ENCODE results near the gene NBPF11.
"Not testable (repeated sequence)": the region's sequence is repeated elsewhere in the genome, so short reads cannot be mapped to it uniquely, and the experiment has no call there.

Gene NBPF11

DNA sequence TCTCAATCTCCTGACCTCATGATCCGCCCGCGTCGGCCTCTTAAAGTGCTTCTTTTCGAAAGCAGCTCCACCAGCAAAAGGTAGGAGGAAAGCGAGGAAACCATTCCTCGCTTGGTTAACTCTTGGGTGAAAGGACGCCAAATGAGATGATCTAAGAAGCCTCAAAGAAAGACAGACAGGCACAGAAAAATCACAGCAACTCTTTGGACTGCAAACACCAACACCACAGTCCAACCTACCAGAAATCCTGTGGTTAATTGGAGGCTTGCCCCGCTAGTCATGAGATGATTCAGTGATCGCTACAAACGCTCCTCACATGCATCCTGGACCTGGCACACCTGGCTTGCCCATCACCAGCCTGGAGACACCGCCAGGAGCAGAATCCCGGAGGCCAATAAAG lies 1.1 kb downstream of the NBPF11 start:
- not testable (repeated sequence) for DNase-seq

DNA sequence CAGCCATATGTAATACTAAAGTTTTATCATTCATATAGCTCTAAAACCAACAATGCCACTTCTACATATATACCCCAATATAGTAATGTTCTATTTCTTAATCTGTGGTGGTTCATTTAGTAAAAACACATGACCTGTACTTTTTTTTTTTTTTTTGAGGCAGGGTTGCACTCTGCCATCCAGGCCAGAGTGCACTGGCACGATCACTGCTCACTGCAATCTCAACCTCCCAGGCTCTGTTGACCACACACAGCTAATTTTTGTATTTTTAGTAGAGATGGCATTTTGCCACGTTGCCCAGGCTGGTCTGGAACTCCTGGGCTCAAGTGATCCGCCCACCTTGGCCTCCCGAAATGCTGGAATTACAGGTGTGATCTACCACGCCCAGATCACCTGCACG lies 2.1 kb downstream of the NBPF11 start:
- DNase-seq, result not testable (repeated sequence)

DNA sequence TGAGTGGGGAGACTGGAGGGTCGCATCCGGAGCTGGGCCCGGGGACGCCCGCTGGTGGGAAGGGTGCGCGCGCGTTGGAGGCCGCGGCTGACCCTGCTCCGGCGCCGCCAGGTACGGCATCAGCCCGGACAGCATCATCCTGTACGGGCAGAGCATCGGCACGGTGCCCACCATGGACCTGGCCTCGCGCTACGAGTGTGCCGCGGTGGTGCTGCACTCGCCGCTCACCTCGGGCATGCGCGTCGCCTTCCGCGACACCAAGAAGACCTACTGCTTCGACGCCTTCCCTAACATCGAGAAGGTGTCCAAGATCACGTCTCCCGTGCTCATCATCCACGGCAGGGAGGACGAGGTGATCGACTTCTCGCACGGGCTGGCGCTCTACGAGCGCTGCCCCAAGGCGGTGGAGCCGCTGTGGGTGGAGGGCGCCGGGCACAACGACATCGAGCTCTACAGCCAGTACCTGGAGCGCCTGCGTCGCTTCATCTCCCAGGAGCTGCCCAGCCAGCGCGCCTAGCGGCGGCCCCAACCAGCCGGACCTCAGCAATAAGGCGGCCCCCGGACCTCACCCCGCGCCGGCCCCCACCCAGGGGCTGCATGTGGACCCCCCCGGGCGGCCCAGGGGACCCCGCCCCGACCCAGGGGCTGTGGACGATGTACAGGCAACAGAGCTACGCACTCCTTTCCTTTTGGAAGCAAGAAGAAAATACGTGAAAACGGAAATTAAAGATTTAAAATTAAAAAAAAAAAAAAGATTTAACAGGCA lies 2.8 kb downstream of the NBPF11 start:
- DNase-seq, result not testable (repeated sequence)

DNA sequence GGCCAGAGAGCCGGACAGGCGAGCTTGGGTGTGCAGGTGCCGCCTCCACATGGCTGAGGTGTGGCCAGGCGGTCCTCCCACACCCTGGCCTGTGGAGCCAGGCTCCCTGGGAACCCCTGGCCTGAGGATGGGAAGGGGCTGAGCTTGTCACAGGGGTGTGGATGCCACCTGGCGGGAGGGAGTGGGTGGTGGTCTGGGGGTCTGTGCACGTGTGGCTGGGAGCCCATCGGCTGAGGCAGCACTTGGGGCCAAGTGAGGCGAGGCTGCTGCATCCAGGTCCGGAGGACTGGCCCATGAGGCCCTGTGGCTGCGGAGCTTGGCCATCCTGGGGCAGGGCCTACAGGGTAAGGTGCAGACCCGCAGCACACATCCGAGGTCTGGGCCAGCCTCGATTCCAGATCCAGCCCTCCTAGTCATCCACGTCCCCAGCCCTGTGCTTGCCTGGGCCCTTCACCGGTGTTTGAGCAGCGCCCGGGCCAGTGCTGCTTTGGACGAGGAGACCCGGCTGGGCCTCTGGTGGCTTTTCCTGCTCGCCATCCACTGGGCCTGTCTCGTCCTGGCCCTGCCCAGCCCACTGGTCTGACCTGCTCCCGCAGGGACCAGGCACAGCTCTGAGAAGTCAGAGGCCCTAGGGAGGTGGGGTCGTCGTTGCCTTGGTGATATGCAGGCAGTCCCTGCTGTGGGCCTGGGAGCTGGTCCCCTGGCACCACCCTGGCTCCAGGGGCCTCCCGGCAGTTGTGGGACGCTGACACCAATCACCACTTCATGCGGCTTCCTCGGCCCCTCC lies 4.8 kb downstream of the NBPF11 start:
- DNase-seq, result not testable (repeated sequence)

DNA sequence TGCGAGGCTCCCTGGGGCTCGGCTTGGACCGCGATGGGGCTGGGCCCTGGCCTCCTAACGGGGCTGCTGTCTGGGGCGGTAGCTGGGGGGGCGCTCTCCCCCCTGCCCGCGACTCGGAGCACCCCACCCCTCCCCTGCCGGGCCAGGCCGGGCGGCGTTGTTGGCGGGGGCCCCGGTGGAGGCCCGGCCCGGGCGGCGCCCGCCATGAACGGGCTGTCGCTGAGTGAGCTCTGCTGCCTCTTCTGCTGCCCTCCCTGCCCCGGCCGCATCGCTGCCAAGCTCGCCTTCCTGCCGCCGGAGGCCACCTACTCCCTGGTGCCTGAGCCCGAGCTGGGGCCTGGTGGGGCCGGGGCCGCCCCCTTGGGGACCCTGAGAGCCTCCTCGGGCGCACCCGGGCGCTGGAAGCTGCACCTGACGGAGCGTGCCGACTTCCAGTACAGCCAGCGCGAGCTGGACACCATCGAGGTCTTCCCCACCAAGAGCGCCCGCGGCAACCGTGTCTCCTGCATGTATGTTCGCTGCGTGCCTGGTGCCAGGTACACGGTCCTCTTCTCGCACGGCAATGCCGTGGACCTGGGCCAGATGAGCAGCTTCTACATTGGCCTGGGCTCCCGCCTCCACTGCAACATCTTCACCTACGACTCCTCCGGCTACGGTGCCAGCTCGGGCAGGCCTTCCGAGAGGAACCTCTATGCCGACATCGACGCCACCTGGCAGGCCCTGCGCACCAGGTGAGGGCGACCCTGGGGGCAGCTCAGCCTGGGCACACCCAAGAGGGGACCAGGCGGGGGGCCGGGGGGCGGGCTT lies 5.7 kb downstream of the NBPF11 start:
- DNase-seq, result not testable (repeated sequence)

DNA sequence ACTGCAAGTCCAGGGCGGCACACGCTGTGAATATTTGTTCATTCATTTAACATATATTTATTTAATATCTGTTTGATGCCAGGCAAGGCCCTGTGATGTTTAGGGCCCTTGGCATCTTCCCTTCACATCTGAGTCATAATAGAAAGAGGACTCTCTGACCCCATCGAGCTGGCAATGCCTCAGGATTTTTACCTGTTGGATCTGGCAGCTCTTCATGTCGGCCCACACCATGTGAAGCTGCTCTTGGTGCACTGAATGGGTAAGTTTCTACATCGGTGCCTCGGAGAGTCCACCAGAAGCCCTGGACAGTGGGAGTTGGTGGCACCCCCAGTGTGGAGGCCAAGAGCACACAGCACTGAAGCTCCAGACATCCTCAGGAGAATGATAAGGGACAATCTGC lies 8.9 kb downstream of the NBPF11 start:
- DNase-seq, result not testable (repeated sequence)

DNA sequence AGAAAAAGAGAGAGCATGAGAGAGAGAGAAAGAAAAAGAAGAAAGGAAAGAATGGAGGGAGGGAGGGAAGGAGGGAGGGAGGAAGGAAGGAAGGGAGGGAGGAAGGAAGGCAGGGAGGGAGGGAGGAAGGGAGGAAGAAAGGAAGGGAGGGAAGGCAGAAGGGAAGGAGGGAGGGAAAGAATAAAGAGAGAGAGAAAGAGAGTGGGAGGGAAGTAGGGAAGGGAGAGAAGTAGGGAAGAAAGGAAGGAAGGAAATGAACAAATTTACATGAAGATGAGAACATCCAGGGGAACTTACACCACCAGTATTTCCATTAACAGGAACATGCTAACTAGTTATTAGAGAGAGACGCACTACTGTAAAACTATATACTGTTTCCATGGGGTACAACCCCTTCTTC lies 10.1 kb downstream of the NBPF11 start:
- not testable (repeated sequence) for DNase-seq

DNA sequence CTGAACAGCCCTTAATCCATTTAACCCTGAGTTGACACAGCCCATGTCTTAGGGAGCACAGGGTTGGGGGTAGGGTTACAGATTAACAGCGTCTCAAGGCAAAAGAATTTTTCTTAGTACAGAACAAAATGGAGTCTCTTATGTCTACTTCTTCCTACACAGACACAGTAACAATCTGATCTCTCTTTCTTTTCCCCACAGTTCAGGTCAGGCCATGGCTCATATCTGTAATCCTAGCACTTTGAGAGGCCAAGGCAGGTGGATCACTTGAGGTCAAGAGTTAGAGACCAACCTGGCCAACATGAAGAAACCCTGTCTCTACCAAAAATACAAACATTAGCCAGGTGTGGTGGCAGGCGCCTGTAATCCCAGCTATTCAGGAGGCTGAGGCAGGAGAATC lies 13.5 kb downstream of the NBPF11 start:
- DNase-seq, result not testable (repeated sequence)

DNA sequence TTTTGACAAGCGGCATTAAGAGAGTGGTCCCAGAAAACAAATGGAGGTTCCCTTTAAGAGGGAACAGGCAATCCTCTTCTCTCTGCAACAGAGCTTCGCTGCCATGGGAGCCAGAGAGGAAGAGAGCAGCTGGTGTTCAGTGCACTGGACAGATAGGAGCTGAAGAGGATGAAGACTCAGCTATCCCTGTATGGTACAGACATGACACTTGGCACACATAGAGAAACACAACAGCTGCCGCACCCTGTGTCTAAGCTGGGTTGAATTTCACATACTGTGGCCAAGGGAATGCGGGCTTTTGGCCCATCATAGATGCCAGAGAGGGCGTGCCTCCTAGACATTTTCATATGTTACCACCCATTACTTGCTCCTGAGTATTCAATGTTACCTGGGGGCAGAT lies 29.7 kb downstream of the NBPF11 start:
- not testable (repeated sequence) for DNase-seq

DNA sequence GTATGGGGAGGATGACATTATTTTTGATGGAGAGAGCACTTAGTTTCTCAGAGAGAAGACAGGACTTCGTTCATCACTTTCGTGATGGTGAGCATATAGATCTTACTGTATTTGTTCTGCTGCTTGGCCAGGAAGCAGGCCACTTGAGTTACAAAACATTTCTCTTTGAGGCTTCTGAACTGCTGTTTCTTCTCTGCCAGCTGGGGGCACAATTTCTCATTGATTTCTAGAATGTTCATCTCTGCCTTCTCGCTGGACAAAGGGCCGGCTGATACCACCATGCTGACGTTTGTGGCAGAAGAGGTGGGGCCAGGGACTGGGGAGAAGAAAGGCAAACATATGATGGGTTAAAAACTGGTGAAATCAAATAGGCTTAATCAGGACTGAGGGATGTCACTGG lies 31.7 kb downstream of the NBPF11 start:
- DNase-seq, result peak in 4 of 51 donors; percentile 0 to 7 (median 5)

DNA sequence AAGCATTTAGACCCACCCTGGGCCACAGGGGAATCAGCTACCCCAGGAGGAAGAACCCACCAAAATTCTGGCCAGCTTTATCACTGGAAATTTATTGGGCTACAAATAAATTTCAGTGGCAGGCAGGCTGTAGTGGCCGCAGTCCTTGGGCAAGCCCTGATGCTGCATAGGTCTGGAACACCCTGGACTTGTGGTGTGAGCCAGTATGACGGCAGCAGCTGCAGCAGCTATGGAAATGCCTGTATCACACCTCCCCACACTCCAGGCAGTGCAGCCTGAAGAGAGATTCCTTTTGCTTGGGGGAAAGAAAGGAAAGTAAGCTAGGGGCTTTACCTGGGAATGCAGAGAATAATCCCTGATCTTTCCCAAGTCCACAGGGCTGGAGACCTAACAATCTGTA lies 56.3 kb downstream of the NBPF11 start:
- DNase-seq, result not testable (repeated sequence)

DNA sequence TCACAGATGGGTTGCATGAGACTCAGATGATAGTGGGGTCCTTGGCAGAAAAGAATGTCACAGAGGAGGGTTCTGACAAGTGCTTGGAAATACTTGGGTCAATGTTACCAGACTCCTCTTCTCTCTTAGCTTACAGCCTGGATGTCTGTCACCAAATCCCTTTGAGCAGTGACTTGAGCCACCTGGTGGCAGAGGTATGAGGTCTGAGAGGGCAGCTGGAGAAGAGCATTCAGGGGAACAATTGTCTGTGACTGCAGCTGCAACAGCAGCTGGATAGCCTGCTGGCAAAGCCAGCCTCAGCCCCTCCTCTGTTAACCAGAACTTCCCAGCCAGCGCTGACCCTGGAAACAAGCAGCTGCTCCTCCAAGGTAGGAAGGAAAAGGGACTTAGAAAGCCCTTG lies 65.9 kb downstream of the NBPF11 start:
- DNase-seq, result not testable (repeated sequence)

DNA sequence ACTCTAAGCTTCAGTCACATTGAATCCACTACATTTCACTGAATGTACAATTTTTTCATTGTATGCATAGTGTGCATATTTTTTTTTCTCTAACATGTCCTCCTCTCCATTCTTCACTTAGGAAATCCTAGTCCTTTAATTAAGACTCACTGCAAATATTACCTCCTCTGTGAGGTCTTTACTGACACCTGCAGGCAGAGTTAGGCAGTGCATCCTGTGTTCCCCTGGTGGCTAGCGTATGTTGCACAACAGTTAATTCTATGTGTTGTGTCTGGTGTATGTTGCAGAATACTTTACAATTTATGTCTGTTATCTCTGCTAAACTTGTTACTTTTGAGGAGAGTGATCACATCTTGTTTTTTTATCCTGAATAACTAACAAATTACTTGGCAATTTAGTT lies 70.9 kb downstream of the NBPF11 start:
- not testable (repeated sequence) for DNase-seq

DNA sequence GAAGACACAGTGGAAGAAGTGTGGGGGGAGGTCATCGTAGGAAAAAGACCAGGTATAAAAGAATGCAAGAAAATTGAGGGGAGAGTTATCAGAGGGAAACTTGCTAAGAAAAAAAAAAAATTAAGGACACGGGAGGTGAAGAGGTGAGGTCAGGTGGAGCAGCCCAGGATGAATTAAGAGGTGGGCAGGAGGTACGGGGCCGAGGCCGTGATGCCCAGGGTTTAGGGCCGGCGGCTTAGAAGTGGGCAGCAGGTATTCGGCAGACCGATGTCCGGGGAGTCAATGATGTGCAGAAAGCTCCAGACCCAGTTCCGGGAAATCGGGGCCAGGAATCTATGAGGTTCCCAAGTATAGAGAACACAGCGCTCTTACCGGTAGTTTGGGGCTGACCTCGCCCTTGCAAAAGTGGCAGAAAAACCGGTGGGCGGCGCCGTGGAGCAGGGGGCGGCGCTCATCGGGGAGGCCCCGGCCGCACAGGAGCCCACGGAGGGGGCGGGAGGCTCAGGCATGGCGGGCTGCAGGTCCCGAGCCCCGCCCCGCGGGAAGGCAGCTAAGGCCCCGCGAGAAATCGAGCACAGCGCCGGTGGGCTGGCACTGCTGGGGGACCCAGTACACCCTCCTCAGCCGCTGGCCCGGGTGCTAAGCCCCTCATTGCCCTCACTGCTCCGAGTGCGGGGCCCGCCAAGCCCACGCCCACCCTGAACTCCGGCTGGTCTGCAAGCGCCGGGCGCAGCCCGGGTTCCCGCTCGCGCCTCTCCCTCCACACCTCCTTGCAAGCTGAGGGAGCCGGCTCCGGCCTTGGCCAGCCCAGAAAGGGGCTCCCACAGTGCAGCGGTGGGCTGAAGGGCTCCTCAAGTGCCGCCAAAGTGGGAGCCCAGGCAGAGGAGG lies 73.2 kb downstream of the NBPF11 start:
- DNase-seq, result not testable (repeated sequence)

DNA sequence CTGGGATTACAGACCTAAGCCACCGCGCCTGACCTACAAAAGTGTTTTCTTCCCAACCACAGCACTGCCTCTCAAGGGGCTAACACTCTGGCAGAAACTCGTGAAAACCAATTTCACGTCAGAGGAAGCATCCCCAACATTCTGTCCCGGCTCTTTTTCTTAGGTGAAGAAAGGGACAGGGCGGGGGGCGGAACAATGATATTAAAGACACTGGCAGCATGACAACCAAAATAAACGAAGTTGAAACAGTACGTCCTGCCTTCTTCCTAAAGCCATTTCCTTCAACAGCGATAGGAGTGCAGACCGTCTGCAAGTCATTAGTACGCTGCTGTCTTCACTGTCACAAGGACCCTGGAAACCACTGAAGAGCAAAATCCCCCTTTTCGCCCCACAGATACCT lies 74.0 kb downstream of the NBPF11 start:
- not testable (repeated sequence) for DNase-seq

DNA sequence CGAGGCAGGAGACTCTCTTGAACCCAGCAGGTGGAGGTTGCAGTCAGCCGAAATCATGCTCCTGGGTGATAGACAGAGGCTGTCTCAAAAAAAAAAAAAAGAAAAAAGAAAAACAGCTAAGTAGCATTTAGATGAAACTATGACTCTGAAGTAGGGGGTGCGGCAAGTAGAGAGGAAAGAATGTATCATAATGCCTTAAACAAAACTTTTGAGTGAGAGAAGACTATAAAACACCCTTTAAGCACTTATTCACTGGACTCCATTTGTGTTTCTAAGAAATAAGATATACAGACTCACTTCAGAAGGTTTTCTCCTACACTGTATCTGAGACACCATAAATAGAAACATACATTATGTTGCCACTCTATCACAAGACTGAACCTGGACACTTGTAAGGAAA lies 74.6 kb downstream of the NBPF11 start:
- not testable (repeated sequence) for DNase-seq

DNA sequence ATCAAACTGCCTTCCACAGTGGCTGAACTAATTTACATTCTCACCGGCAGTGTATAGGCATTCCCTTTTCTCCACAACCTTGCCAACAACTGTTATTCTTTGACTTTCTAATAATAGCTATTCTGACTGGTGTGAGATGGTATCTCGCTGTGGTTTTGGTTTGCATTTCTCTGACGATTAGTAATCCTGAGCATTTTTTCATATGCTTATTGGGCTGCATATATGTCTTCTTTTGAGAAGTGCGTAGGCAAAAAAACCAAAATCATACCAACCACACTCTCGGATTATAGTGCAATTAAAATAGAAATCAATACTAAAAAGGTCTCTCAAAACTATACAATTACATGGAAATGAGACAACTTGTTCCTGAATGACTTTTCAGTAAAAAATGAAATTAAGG lies 78.7 kb downstream of the NBPF11 start:
- DNase-seq, result not testable (repeated sequence)

DNA sequence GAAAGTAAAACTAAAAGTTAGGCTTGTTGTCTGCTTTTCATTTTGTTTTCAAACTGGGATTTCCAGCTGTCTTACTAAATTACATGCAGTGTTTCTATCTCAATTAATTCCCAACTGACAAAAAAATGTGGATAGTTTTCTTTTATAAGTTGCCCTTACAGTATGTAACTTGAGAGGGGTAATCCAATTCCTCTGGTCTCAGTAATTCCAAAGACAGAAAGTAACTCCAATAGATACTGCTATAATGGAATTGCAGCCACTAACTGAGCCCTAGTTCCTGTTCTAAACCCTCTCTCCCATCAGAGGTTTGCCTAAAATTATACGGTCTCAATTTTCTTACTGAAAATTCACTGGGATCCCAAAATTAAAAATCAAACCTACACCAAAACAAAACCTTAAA lies 83.5 kb downstream of the NBPF11 start:
- DNase-seq, result not testable (repeated sequence)

DNA sequence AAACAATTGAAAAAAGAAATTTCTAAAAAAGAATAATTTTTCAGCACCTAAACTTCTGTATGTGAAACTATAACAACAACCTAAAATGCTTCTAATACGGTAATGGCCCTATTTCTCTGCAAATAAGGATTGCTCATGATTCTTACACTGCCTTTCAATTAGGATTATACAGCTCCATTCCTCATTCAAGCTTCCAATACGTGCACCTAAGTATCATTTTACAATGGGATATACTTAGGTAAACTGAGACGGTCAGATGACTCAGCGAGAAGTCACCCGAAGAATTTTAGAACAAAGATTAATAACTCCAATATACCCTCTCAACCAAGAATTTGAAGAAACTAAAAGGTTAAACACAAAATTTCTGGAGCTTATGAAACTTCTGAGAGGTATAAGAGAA lies 83.9 kb downstream of the NBPF11 start:
- not testable (repeated sequence) for DNase-seq

DNA sequence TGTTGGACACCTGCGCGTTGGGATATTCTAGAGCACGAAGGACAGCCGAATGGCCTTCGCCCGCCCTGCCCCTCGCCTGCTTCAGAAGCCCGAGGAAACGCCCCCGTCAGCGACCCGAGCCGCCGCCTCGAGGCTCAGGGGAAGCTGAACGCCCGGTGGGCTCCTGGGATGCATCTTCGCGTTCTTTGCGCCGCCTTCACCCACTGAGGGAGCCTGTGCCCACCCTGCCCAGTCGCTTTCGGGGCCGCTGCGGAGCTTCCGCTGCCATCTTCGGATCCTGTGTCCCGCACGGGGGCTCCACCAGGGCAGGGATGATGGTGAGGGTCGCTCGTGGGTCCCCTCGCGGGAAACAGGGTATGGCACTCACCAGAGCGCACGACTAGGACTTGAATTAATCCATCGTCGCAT lies 91.8 kb downstream of the NBPF11 start:
- not testable (repeated sequence) for DNase-seq

DNA sequence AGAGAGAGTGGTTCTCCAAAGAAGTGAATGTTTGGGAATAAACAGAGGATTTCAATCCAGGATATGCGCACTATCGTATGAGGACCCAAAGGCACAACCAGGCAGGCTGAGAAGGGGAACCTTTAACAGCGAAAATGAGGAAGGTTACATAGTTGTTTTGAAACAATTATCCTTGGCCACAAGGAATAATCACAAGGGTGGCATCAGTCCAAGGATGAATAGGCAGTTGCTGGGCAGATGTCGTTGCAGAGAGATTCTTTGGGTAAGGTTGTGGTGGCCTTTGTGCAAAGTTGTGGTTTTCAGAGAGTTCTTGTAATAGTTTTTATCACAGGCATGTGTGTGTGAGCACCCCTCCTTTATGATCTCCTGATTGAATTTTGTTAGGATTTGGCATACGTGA lies 94.7 kb downstream of the NBPF11 start:
- DNase-seq, result not testable (repeated sequence)
